Stomach smooth muscle (tissue), 2 donors: ENCODE data around the gene TTC1.

Experiments used
- H3K27ac ChIP-seq: one replicate; pipeline ENCODE4 v1.7.0; 2013; ENCODE audit warnings: mild to moderate bottlenecking, low read length, inconsistent platforms
- H3K27me3 ChIP-seq, 2 donors: one replicate each; pipeline ENCODE4 v1.7.0; 2013; ENCODE audit warnings: low read length in 2 of 2; ENCODE audit not compliant: insufficient read depth in 2 of 2, control insufficient read depth in 1 of 2
- H3K36me3 ChIP-seq, 2 donors: one replicate each; pipeline ENCODE4 v1.7.0; 2013; ENCODE audit warnings: low read length in 2 of 2; ENCODE audit not compliant: control insufficient read depth in 2 of 2, insufficient read depth in 2 of 2
- H3K4me1 ChIP-seq: one replicate; pipeline ENCODE4 v1.7.0; 2013; ENCODE audit warnings: low read length; ENCODE audit not compliant: control insufficient read depth, insufficient read depth
- H3K4me3 ChIP-seq, 2 donors: one replicate each; pipeline ENCODE4 v1.7.0; 2013; ENCODE audit warnings: low read length in 2 of 2
- H3K9ac ChIP-seq, 2 donors: one replicate each; pipeline ENCODE4 v1.7.0; 2013; ENCODE audit warnings: low read length in 2 of 2, mild to moderate bottlenecking in 1 of 2
- H3K9me3 ChIP-seq, 2 donors: one replicate each; pipeline ENCODE4 v1.7.0; 2013; ENCODE audit warnings: low read length in 2 of 2; ENCODE audit not compliant: control insufficient read depth in 2 of 2
- donor health status: healthy.
- donor health status: Pancreatic carcinoma.

The TTC1 gene

GRCh38 chr5:160083501-160083900, 74.6 kb downstream of the TTC1 start:
- Histone ChIP-seq H3K27ac (no peak overlapping the region), H3K9ac (no peak overlapping the region), H3K36me3 (peaks cover 3 to 8% of the 10 kb centered on the region in 2 donors), H3K4me3 (no peak overlapping the region), H3K27me3 (no peaks in the 10 kb centered on the region), H3K9me3 (no peaks in the 10 kb centered on the region), H3K4me1 (no peaks in the 10 kb centered on the region)

DNA sequence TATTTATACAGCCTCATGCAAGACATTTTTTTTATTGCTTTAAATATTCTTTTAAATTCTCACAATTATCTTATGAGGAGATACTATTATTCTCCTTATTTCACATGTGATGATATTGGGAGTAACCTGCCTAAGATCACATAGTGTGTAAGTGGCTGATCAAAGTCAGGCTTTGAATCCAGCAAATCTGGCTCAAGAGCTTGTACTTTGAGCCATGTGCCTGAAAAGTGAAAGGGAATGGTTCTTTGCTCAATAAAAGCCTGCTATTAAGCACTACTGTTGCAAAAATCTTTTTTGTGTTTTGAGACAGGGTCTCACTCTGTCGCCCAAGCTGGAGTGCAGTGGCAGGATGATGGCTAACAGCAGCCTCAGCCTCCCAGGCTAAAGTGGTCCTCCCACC, 75.2 kb downstream of the TTC1 start:
- Histone ChIP-seq H3K4me3 (no peak overlapping the region), H3K36me3 (peaks cover 0 to 3% of the 10 kb centered on the region in 2 donors), H3K9ac (no peak overlapping the region), H3K27ac (no peak overlapping the region), H3K27me3 (no peaks in the 10 kb centered on the region), H3K9me3 (no peaks in the 10 kb centered on the region), H3K4me1 (no peaks in the 10 kb centered on the region)

- H3K9me3 ChIP-seq = no peaks in the 10 kb centered on the region
- H3K9ac ChIP-seq = no peak overlapping the region
- H3K4me3 ChIP-seq = no peak overlapping the region
- H3K4me1 ChIP-seq = no peaks in the 10 kb centered on the region
- H3K36me3 ChIP-seq = peaks cover 1 to 3% of the 10 kb centered on the region in 2 donors
- H3K27me3 ChIP-seq = no peaks in the 10 kb centered on the region
- H3K27ac ChIP-seq = no peak overlapping the region
Measured at GRCh38 chr5:160087199-160087598, 78.3 kb downstream of the TTC1 start.

- H3K4me1 ChIP-seq = no peaks in the 10 kb centered on the region
- no peak overlapping the region for H3K9ac ChIP-seq
- H3K36me3 ChIP-seq = peaks cover 14 to 16% of the 10 kb centered on the region in 2 donors
- no peak overlapping the region for H3K27ac ChIP-seq
- no peaks in the 10 kb centered on the region for H3K27me3 ChIP-seq
- no peak overlapping the region for H3K4me3 ChIP-seq
- no peaks in the 10 kb centered on the region for H3K9me3 ChIP-seq
Measured at GRCh38 chr5:160088805-160089204, 79.9 kb downstream of the TTC1 start.

- no peaks in the 10 kb centered on the region for H3K9me3 ChIP-seq
- no peaks in the 10 kb centered on the region for H3K4me1 ChIP-seq
- H3K27ac ChIP-seq = no peak overlapping the region
- H3K27me3 ChIP-seq = no peaks in the 10 kb centered on the region
- H3K9ac ChIP-seq = no peak overlapping the region
- no peak overlapping the region for H3K4me3 ChIP-seq
- peaks cover 14 to 16% of the 10 kb centered on the region in 2 donors for H3K36me3 ChIP-seq
Measured at GRCh38 chr5:160089531-160089930, 80.6 kb downstream of the TTC1 start.

- Histone ChIP-seq H3K27ac (no peak overlapping the region), H3K36me3 (peaks cover 14 to 16% of the 10 kb centered on the region in 2 donors), H3K4me3 (no peak overlapping the region), H3K27me3 (no peaks in the 10 kb centered on the region), H3K9me3 (no peaks in the 10 kb centered on the region), H3K4me1 (no peaks in the 10 kb centered on the region), H3K9ac (no peak overlapping the region)
Measured at GRCh38 chr5:160090059-160090458, 81.1 kb downstream of the TTC1 start.

- Histone ChIP-seq H3K4me3 (no peak overlapping the region), H3K9me3 (no peaks in the 10 kb centered on the region), H3K27ac (no peak overlapping the region), H3K27me3 (no peaks in the 10 kb centered on the region), H3K9ac (no peak overlapping the region), H3K4me1 (no peaks in the 10 kb centered on the region), H3K36me3 (peaks cover 14 to 19% of the 10 kb centered on the region in 2 donors)
Measured at GRCh38 chr5:160092514-160092913, 83.6 kb downstream of the TTC1 start.

GRCh38 chr5:160092960-160093707, 84.2 kb downstream of the TTC1 start:
- Histone ChIP-seq H3K9me3 (no peaks in the 10 kb centered on the region), H3K4me1 (no peaks in the 10 kb centered on the region), H3K4me3 (no peak overlapping the region), H3K27ac (no peak overlapping the region), H3K27me3 (no peaks in the 10 kb centered on the region), H3K36me3 (peaks cover 14 to 19% of the 10 kb centered on the region in 2 donors), H3K9ac (no peak overlapping the region)

DNA sequence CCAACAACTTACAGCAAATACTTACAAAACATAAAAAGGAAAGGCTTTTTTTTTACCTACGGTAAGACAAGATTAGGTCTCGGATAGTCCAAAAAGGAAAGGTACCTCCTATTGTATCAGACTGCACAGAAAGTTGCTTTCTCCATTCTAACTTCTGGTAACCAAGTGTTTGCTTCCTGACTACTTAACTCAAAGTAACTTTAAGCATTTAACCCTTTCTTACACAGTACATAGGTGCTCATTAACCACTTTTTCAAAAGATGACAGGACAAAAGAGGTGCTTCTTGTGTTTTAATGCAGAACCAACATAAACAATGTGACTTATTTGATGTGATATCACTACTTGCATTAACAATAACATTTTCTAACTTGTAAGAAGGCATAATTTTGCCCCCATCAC, 87.2 kb downstream of the TTC1 start:
- Histone ChIP-seq H3K9ac (no peak overlapping the region), H3K27me3 (no peaks in the 10 kb centered on the region), H3K9me3 (no peaks in the 10 kb centered on the region), H3K27ac (no peak overlapping the region), H3K36me3 (peaks cover 14 to 19% of the 10 kb centered on the region in 2 donors), H3K4me1 (no peaks in the 10 kb centered on the region), H3K4me3 (no peak overlapping the region)

DNA sequence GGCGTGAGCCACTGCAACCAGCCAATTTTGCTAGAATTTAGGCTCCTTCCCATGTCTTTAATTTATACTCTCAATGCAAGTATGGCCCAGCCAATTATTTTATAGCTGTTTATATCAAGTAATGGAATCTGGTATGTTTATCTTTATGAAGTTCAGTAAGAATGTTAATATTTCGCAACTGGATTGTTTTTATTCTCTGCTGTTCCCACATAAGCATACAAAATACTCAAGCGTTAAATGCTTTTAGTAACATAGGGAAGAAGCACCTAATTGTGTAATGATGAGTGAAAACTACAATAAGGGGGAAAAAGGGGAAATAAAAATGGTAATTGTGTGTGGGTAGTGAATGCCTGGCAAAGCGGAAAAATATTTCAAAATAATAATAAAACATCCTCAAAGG, 89.1 kb downstream of the TTC1 start:
- Histone ChIP-seq H3K27ac (no peak overlapping the region), H3K9me3 (no peaks in the 10 kb centered on the region), H3K9ac (no peak overlapping the region), H3K36me3 (peaks cover 3 to 10% of the 10 kb centered on the region in 2 donors), H3K4me1 (no peaks in the 10 kb centered on the region), H3K27me3 (no peaks in the 10 kb centered on the region), H3K4me3 (no peak overlapping the region)

DNA sequence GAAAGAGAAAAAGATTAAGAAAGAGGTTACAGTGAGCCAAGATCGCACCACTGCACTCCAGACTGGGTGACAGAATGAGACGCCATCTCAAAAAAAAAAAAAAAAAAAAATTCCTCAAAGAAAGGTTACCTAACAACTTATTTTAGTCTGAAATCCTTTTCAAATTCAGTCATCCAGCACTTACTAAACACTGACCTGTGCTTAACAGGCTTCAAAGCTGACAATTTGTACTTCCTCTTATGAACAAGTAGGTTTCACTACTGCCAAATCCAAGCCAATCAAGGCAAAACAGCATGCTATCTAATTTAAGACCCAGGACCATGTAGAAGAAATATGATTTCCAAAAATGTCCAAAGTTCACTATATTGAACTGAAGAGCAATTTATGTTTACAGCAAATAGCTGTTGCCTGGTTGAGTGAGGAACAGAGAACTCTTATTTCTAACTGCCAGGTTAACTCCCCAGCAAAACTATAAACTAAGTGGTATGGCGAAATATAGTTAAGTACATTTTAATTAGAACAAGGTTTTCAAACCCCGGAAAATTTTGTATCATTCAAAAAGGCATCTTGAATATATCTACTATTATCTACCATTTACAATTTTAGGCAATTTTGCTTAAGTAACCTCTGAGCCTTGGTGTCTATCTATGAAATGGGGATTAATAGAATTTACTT, 96.9 kb downstream of the TTC1 start:
- Histone ChIP-seq H3K9ac (no peak overlapping the region), H3K4me1 (no peaks in the 10 kb centered on the region), H3K27me3 (no peaks in the 10 kb centered on the region), H3K36me3 (peaks cover 0 to 2% of the 10 kb centered on the region in 2 donors), H3K9me3 (no peaks in the 10 kb centered on the region), H3K27ac (no peak overlapping the region), H3K4me3 (no peak overlapping the region)
